AG20443 (cell line): ENCODE results near the gene PTPRT.

Experiments
- DNase-seq: peaks from one replicate; pipeline ENCODE4 v3.0.0; 2012; ENCODE audit warnings: low spot score, mixed read lengths

Gene PTPRT

DNA sequence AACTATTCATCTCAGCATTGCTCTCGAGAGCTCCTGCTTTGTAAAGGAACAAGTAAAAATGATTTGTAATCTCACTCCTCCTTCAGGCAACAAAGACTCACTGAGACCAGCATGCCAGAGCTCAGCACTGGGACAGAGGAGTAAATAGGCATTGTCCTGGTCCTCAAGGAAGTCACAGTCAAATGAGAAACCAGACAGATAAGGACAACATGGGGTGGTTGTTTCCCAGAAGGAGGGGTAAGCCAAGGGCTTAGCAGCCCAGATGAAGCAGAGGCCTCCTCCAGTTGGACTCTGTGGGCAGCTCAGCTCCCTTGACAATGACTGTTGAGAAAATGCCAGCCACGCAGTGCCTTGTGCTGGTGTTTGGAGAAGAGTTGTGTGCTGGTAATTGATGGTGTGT lies 1145.8 kb downstream of the PTPRT start:
- DNase-seq, result no peak

DNA sequence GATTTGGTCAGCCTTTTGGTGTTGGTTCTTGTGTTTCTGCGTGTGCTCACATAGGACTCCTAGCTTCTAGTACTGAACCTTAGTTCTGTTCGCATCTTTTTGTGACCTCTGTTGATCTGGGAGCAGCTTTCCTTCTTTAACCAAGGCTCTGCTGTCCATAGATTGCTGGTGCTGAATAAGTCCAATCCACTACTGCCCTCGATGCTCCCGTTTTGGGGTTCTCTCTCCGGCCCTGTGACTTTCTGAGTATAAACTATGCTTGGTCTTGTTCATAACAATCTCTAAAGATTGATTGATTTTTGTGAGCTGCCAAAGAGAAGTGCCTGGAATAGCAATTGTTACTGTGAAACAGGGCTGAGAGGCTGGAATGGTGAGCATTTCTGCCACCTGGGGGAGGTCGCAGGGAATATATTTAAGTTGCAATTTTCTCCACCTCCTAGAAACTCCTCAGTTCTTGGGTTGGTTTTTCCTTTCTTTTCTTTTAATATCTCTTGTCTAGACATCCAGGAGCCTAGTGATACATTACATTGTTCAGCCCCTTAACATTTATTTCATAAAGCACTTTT lies 1148.6 kb downstream of the PTPRT start:
- no peak for DNase-seq

DNA sequence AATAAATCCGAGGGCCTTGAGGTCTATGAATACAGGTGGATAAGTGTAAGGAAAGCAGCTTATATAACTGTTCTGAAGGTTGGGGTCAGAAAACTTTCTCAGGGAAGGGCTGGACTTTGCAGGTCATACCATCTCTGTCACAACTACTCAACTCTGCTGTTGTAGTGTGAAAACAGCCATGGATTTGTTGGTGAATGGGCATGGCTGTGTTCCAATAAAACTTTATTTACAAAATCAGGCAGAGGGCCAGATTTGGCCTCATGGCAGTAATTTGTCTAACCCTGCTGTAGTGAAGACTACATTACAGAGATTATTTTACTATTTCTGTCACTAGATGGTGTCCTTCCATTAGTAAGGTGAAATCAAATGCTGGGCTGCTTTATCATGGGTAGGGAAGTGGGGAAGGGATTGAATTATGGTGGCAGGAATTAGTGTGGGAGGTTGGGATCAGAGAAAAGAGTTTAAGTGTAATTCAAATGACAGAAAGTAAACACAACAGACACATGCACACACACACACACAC lies 1161.9 kb downstream of the PTPRT start:
- DNase-seq, result no peak

DNA sequence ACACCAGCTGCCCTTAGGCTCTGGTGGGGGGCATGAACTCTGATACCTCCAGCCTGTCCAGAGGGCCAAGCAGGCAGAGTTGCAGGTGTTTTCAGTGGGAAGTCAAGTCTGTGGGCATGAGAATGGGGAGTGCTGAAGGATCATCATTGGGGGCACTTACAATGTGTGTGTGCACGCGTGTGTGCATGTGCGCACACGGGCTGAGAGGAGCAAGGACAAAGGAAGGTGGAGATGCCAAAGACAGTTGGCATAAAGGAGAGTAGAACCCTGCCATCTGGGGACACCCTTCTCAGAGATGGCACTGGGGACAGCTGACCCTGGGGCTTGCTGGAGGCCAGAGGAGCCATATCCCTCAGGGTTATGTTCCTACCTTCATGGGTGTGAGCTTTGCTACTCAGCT lies 1163.1 kb downstream of the PTPRT start:
- no peak for DNase-seq

DNA sequence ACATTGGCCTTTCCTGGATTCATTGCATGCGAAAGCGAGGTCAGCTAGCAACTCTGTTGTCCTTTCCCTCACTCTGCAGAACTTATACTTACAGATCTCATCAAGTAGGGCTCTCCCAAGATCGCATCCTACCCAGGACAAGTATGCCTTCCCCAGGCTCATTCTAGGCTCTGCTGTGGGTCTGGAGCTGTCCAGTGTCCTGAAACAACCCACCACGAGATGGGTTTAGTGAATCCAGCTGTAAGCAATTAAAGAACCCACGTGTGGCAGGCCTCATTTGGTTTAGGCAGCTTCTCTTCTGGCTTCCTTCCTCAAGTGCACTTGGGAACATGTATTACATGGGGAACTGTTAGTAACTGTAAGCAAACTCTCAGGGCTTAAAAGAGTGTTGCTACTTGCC lies 1165.1 kb downstream of the PTPRT start:
- no peak for DNase-seq
